SIG-M5 treated with dmso at 0.1 percent for 504 hours (cell line): Measurements from ENCODE around the gene ZPBP.
"Not testable (repeated sequence)": the region's sequence is repeated elsewhere in the genome, so short reads cannot be mapped to it uniquely, and the experiment has no call there.

ENCODE experiments used
- DNase-seq: peaks from one replicate; lab custom pipeline; 2025; ENCODE audit not compliant: unreplicated experiment; lab: John Stamatoyannopoulos, UW

The ZPBP gene

GRCh38 chr7:50047716-50048115 lies 45.3 kb downstream of the ZPBP start:
- DNase-seq: no peak

- not testable (repeated sequence) for DNase-seq
Observed at GRCh38 chr7:50041165-50041564, 51.9 kb downstream of the ZPBP start.

- DNase-seq: no peak
Observed at GRCh38 chr7:50037086-50037485, 56.0 kb downstream of the ZPBP start.

- no peak for DNase-seq
Observed at GRCh38 chr7:50022991-50023390, 70.1 kb downstream of the ZPBP start.

- DNase-seq: no peak
Observed at GRCh38 chr7:50022451-50022850, 70.6 kb downstream of the ZPBP start.

- no peak for DNase-seq
Observed at GRCh38 chr7:49995681-49996080, 97.4 kb downstream of the ZPBP start.

- no peak for DNase-seq
Observed at GRCh38 chr7:49986191-49986590, 106.9 kb downstream of the ZPBP start.

GRCh38 chr7:49980465-49980864 lies 112.6 kb downstream of the ZPBP start:
- DNase-seq: no peak

GRCh38 chr7:49976238-49976637 lies 116.8 kb downstream of the ZPBP start:
- no peak for DNase-seq

GRCh38 chr7:49974035-49974434 lies 119.0 kb downstream of the ZPBP start:
- DNase-seq: no peak

GRCh38 chr7:49937608-49938007 lies 155.4 kb downstream of the ZPBP start:
- no peak for DNase-seq

- DNase-seq: no peak
Observed at GRCh38 chr7:49931627-49932026, 161.4 kb downstream of the ZPBP start.

- no peak for DNase-seq
Observed at GRCh38 chr7:49928787-49929186, 164.3 kb downstream of the ZPBP start.

- DNase-seq: no peak
Observed at GRCh38 chr7:49927631-49928030, 165.4 kb downstream of the ZPBP start.

GRCh38 chr7:49926720-49927119 lies 166.3 kb downstream of the ZPBP start:
- DNase-seq: no peak

- no peak for DNase-seq
Observed at GRCh38 chr7:49911909-49912308, 181.1 kb downstream of the ZPBP start.

- no peak for DNase-seq
Observed at GRCh38 chr7:49894543-49894942, 198.5 kb downstream of the ZPBP start.

- DNase-seq: no peak
Observed at GRCh38 chr7:49893131-49893530, 199.9 kb downstream of the ZPBP start.

- no peak for DNase-seq
Observed at GRCh38 chr7:49892481-49892880, 200.6 kb downstream of the ZPBP start.
